HG02870 (cell line): ENCODE measurements around the gene LRRC70.

Source experiments
- ATAC-seq: cut with Tn5 transposase; IDR thresholded peaks from one replicate; pipeline ENCODE4 v1.9.1; 2021; ENCODE audit warnings: mild to moderate bottlenecking, moderate library complexity; ENCODE audit not compliant: unreplicated experiment

Gene LRRC70

GRCh38 chr5:62572918-62573514 is 5.6 kb upstream of the LRRC70 start:
- ATAC-seq = no peak

- peak; percentile 80 for ATAC-seq
Observed at GRCh38 chr5:62574599-62574998, 4.0 kb upstream of the LRRC70 start.

- ATAC-seq = no peak
Observed at GRCh38 chr5:62575066-62575465, 3.6 kb upstream of the LRRC70 start.

- ATAC-seq = no peak
Observed at GRCh38 chr5:62575489-62575888, 3.1 kb upstream of the LRRC70 start.

- ATAC-seq = no peak
Observed at GRCh38 chr5:62576570-62577170, 1.9 kb upstream of the LRRC70 start.

GRCh38 chr5:62577488-62577887 is 1.1 kb upstream of the LRRC70 start:
- no peak for ATAC-seq

GRCh38 chr5:62579761-62580160 is 1.1 kb downstream of the LRRC70 start:
- no peak for ATAC-seq

- no peak for ATAC-seq
Observed at GRCh38 chr5:62581836-62582597, 3.4 kb downstream of the LRRC70 start.

- ATAC-seq = no peak
Observed at GRCh38 chr5:62584391-62584790, 5.8 kb downstream of the LRRC70 start.

GRCh38 chr5:62585306-62585705 is 6.7 kb downstream of the LRRC70 start:
- ATAC-seq = no peak

GRCh38 chr5:62585751-62586150 is 7.1 kb downstream of the LRRC70 start:
- no peak for ATAC-seq

- peak; percentile 66 for ATAC-seq
Observed at GRCh38 chr5:62587737-62588136, 9.1 kb downstream of the LRRC70 start.

GRCh38 chr5:62588668-62589067 is 10.0 kb downstream of the LRRC70 start:
- ATAC-seq = no peak

- no peak for ATAC-seq
Observed at GRCh38 chr5:62589504-62589903, 10.9 kb downstream of the LRRC70 start.

- no peak for ATAC-seq
Observed at GRCh38 chr5:62590387-62590786, 11.8 kb downstream of the LRRC70 start.

- no peak for ATAC-seq
Observed at GRCh38 chr5:62592558-62592957, 13.9 kb downstream of the LRRC70 start.

- no peak for ATAC-seq
Observed at GRCh38 chr5:62593331-62593730, 14.7 kb downstream of the LRRC70 start.

- no peak for ATAC-seq
Observed at GRCh38 chr5:62594364-62594984, 15.9 kb downstream of the LRRC70 start.

- no peak for ATAC-seq
Observed at GRCh38 chr5:62596096-62596495, 17.5 kb downstream of the LRRC70 start.

GRCh38 chr5:62596691-62597090 is 18.1 kb downstream of the LRRC70 start:
- ATAC-seq = no peak

GRCh38 chr5:62597314-62597713 is 18.7 kb downstream of the LRRC70 start:
- no peak for ATAC-seq
